SK-N-SH (cell line): ENCODE results near the gene NEIL3. TPM values are rescaled to one million over a fixed set of nuclear protein-coding genes. Genes with fewer than 3 reads are reported as not detected.

ENCODE experiments used
- CTCF ChIA-PET: fragments of 300-600, 350-600 bp; formaldehyde crosslinking; extraction: SDS; loops from one replicate; lab custom pipeline; 2021; lab: Yijun Ruan, JAX
- POLR2A ChIA-PET: fragments of 350-600 bp; sonication (Branson Sonifier 250); formaldehyde crosslinking; extraction: SDS; loops from one replicate; lab custom pipeline; 2020; ENCODE audit warnings: antibody characterized with exemption, inconsistent platforms; lab: Yijun Ruan, JAX
- DNase-seq: peaks from one replicate; pipeline ENCODE4 v3.0.0; 2012
- H2AFZ ChIP-seq: fragments of 200-600 bp; sonication (generic); 2 replicates; pipeline ENCODE4 v1.8.1; 2016; ENCODE audit warnings: antibody characterized with exemption, mild to moderate bottlenecking, low read depth
- H3F3A ChIP-seq: fragments of 200-600 bp; sonication (generic); replicated peaks from 2 replicates; pipeline ENCODE3; 2016; ENCODE audit warnings: antibody characterized with exemption, mild to moderate bottlenecking; ENCODE audit not compliant: insufficient read depth
- H3K27ac ChIP-seq, 2 experiments: fragments of 200-500 bp in 1 of 2; fragments of 200-600 bp in 1 of 2; sonication (Bioruptor generic) in 1 of 2; sonication (generic), shearing (Covaris generic) in 1 of 2; 2 replicates each; pipeline versions ENCODE4 v1.5.1 to v1.6.1; 2014 to 2016; ENCODE audit warnings: low read depth in 2 of 2, inconsistent platforms in 1 of 2, low read length in 1 of 2, mild to moderate bottlenecking in 1 of 2, mixed read lengths in 1 of 2
- H3K27me3 ChIP-seq: fragments of 200-600 bp; sonication (generic), shearing (Covaris generic); 2 replicates; pipeline ENCODE4 v1.6.1; 2016; ENCODE audit warnings: mixed run types; ENCODE audit not compliant: insufficient read depth
- H3K36me3 ChIP-seq, 2 experiments: fragments of 200-500 bp in 1 of 2; fragments of 200-600 bp in 1 of 2; sonication (Bioruptor generic) in 1 of 2; sonication (generic) in 1 of 2; replicated peaks in 1 of 2; 2 replicates each; pipeline versions ENCODE3 to v1.5.1; 2014 to 2016; ENCODE audit warnings: low read length in 1 of 2, mild to moderate bottlenecking in 1 of 2; ENCODE audit not compliant: insufficient read depth in 2 of 2, control insufficient read depth in 1 of 2
- H3K4me1 ChIP-seq, 2 experiments: fragments of 200-500 bp in 1 of 2; fragments of 200-600 bp in 1 of 2; sonication (Bioruptor generic) in 1 of 2; sonication (generic), shearing (Covaris generic) in 1 of 2; 2 replicates each; pipeline versions ENCODE4 v1.5.1 to v1.6.1; 2014 to 2016; ENCODE audit warnings: low read depth in 1 of 2, low read length in 1 of 2, mixed run types in 1 of 2; ENCODE audit not compliant: insufficient read depth in 2 of 2, control insufficient read depth in 1 of 2
- H3K4me2 ChIP-seq: fragments of 200-600 bp; sonication (generic), shearing (Covaris generic); 2 replicates; pipeline ENCODE4 v1.6.1; 2017; ENCODE audit warnings: mixed run types
- H3K4me3 ChIP-seq, 2 experiments: fragments of 200-500 bp in 1 of 2; fragments of 200-600 bp in 1 of 2; sonication (Bioruptor generic) in 1 of 2; sonication (generic), shearing (Covaris generic) in 1 of 2; 2 replicates each; pipeline versions ENCODE4 v1.5.1 to v1.8.1; 2014 to 2016; ENCODE audit warnings: low read depth in 2 of 2, inconsistent platforms in 1 of 2, low read length in 1 of 2, mild to moderate bottlenecking in 1 of 2, mixed read lengths in 1 of 2, moderate library complexity in 1 of 2
- H3K79me2 ChIP-seq: fragments of 200-600 bp; sonication (generic); 2 replicates; pipeline ENCODE4 v1.8.1; 2017; ENCODE audit warnings: mild to moderate bottlenecking; ENCODE audit not compliant: insufficient read depth
- H3K9ac ChIP-seq: fragments of 200-600 bp; sonication (generic); 2 replicates; pipeline ENCODE4 v1.6.1; 2017; ENCODE audit warnings: mixed run types
- H3K9me2 ChIP-seq: fragments of 200-600 bp; sonication (generic); 2 replicates; pipeline ENCODE4 v1.6.1; 2017; ENCODE audit warnings: mixed run types
- H3K9me3 ChIP-seq: fragments of 200-600 bp; sonication (generic); 2 replicates; pipeline ENCODE4 v1.6.1; 2017; ENCODE audit warnings: mixed run types, mild to moderate bottlenecking, moderate library complexity
- H4K20me1 ChIP-seq: fragments of 200-600 bp; sonication (generic); 2 replicates; pipeline ENCODE4 v1.6.1; 2017; ENCODE audit warnings: mild to moderate bottlenecking, mixed run types; ENCODE audit not compliant: insufficient read depth
- CHD2 ChIP-seq: fragments of 150-350 bp; IDR thresholded peaks from 2 replicates; pipeline ENCODE4 v1.6.1; 2018; ENCODE audit warnings: low read length; ENCODE audit not compliant: partially characterized antibody
- EP300 ChIP-seq, 2 experiments: IDR thresholded peaks; 2 replicates each; pipeline versions ENCODE4 v1.4.0 to v1.6.1; 2012; ENCODE audit warnings: borderline replicate concordance in 1 of 2, low read depth in 1 of 2, low read length in 1 of 2
- FOXJ3 ChIP-seq: sonication (generic); formaldehyde crosslinking; IDR thresholded peaks from 2 replicates; pipeline ENCODE4 v1.5.1; 2020; ENCODE audit warnings: mild to moderate bottlenecking, missing genetic modification reagents
- JUND ChIP-seq: IDR thresholded peaks from 2 replicates; pipeline ENCODE4 v1.4.0; 2012
- MAX ChIP-seq: IDR thresholded peaks from 2 replicates; pipeline ENCODE4 v1.4.0; 2012; ENCODE audit warnings: low read depth
- MXI1 ChIP-seq: IDR thresholded peaks from 2 replicates; pipeline ENCODE4 v1.6.1; 2012; ENCODE audit warnings: mild to moderate bottlenecking, low read depth, low read length, improper control_type of control experiment
- NFIC ChIP-seq: IDR thresholded peaks from 2 replicates; pipeline ENCODE4 v1.4.0; 2012; ENCODE audit warnings: borderline replicate concordance
- NRF1 ChIP-seq: IDR thresholded peaks from 2 replicates; pipeline ENCODE4 v1.6.1; 2012; ENCODE audit warnings: low read depth, mild to moderate bottlenecking, low read length
- RAD21 ChIP-seq: IDR thresholded peaks from 2 replicates; pipeline ENCODE4 v1.6.1; 2012; ENCODE audit warnings: mild to moderate bottlenecking, low read length
- RCOR1 ChIP-seq: fragments of 150-350 bp; IDR thresholded peaks from 2 replicates; pipeline ENCODE4 v1.6.1; 2017; ENCODE audit warnings: antibody characterized with exemption, low read length
- RFX5 ChIP-seq: IDR thresholded peaks from 2 replicates; pipeline ENCODE4 v1.6.1; 2012; ENCODE audit warnings: mild to moderate bottlenecking, improper control_type of control experiment, low read length
- SIN3A ChIP-seq: IDR thresholded peaks from 2 replicates; pipeline ENCODE4 v1.6.1; 2012; ENCODE audit warnings: low read depth, mild to moderate bottlenecking, low read length, moderate library complexity, borderline replicate concordance
- TAF1 ChIP-seq: IDR thresholded peaks from 2 replicates; pipeline ENCODE4 v1.6.1; 2012; ENCODE audit warnings: low read depth, mild to moderate bottlenecking, low read length, moderate library complexity, borderline replicate concordance
- YY1 ChIP-seq: IDR thresholded peaks from 2 replicates; pipeline ENCODE4 v1.4.0; 2012; ENCODE audit warnings: low read depth, mild to moderate bottlenecking
- WGBS: methylation state at CpG from one replicate; pipeline ENCODE4 v1.1.6; 2017; ENCODE audit warnings: low lambda C conversion rate; 5-methylcytosine and 5-hydroxymethylcytosine counted together
- polyA plus RNA-seq, 3 experiments: library from polyadenylated mRNA; depleted of rRNA; stranded (reverse); fragments of >200 nt; gene quantifications; 2 replicates each; pipeline ENCODE4 v1.2.3, GENCODE V29; 2012
- TF ChIP-seq, protein P1 (sequence below): IDR thresholded peaks from 2 replicates; pipeline ENCODE4 v1.6.1; 2012; ENCODE audit warnings: mild to moderate bottlenecking, low read depth, low read length, moderate library complexity
- TF ChIP-seq, protein P2 (sequence below): IDR thresholded peaks from 2 replicates; pipeline ENCODE4 v1.4.0; 2012; ENCODE audit warnings: low read depth, borderline replicate concordance
- TF ChIP-seq, protein P3 (sequence below): fragments of 200-600 bp; sonication (generic); IDR thresholded peaks from 2 replicates; pipeline ENCODE4 v1.6.1; 2017; ENCODE audit warnings: antibody characterized with exemption, mild to moderate bottlenecking, moderate library complexity
- TF ChIP-seq, protein P4 (sequence below): fragments of 150-350 bp; IDR thresholded peaks from 2 replicates; pipeline ENCODE4 v1.6.1; 2017; ENCODE audit warnings: antibody characterized with exemption, low read length, low read depth, borderline replicate concordance

NEIL3 gene
- polyA plus RNA-seq, 1 of the 3 experiments (the other 2 are of a cell fraction): 3.6 TPM

- H2AFZ ChIP-seq: no peak overlapping the region
Observed at GRCh38 chr4:177271091-177271490, 38.6 kb upstream of the NEIL3 start.

GRCh38 chr4:177271915-177272766, 37.5 kb upstream of the NEIL3 start:
- Histone ChIP-seq H3K4me3 (no peak overlapping the region), H3K9me2 (no peaks in the 10 kb centered on the region), H2AFZ (no peak overlapping the region), H3F3A (no peaks in the 10 kb centered on the region), H3K9me3 (no peaks in the 10 kb centered on the region; the same call in 1 of the 2 replicates), H3K36me3 (no peaks in the 10 kb centered on the region), H3K4me2 (no peak overlapping the region), H3K79me2 (no peaks in the 10 kb centered on the region), H3K27ac (no peak overlapping the region), H3K4me1 (no peaks in the 10 kb centered on the region), H3K9ac (no peak overlapping the region), H3K27me3 (no peaks in the 10 kb centered on the region), H4K20me1 (no peaks in the 10 kb centered on the region)
- CTCF ChIA-PET: no interaction called here
- DNase-seq: no peak
- WGBS: 77% methylated on average over 10 of the region's 10 CpGs
- POLR2A ChIA-PET: no interaction called here
- no peak for TF ChIP-seq RCOR1
- no peak for TF ChIP-seq NRF1
- no peak for TF ChIP-seq CHD2
- TF ChIP-seq, protein P1, sequence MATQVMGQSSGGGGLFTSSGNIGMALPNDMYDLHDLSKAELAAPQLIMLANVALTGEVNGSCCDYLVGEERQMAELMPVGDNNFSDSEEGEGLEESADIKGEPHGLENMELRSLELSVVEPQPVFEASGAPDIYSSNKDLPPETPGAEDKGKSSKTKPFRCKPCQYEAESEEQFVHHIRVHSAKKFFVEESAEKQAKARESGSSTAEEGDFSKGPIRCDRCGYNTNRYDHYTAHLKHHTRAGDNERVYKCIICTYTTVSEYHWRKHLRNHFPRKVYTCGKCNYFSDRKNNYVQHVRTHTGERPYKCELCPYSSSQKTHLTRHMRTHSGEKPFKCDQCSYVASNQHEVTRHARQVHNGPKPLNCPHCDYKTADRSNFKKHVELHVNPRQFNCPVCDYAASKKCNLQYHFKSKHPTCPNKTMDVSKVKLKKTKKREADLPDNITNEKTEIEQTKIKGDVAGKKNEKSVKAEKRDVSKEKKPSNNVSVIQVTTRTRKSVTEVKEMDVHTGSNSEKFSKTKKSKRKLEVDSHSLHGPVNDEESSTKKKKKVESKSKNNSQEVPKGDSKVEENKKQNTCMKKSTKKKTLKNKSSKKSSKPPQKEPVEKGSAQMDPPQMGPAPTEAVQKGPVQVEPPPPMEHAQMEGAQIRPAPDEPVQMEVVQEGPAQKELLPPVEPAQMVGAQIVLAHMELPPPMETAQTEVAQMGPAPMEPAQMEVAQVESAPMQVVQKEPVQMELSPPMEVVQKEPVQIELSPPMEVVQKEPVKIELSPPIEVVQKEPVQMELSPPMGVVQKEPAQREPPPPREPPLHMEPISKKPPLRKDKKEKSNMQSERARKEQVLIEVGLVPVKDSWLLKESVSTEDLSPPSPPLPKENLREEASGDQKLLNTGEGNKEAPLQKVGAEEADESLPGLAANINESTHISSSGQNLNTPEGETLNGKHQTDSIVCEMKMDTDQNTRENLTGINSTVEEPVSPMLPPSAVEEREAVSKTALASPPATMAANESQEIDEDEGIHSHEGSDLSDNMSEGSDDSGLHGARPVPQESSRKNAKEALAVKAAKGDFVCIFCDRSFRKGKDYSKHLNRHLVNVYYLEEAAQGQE: no peak
- no peak for TF ChIP-seq TAF1
- TF ChIP-seq, protein P2, sequence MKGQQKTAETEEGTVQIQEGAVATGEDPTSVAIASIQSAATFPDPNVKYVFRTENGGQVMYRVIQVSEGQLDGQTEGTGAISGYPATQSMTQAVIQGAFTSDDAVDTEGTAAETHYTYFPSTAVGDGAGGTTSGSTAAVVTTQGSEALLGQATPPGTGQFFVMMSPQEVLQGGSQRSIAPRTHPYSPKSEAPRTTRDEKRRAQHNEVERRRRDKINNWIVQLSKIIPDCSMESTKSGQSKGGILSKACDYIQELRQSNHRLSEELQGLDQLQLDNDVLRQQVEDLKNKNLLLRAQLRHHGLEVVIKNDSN: no peak
- TF ChIP-seq SIN3A: no peak
- no peak for TF ChIP-seq MAX
- TF ChIP-seq EP300 (IDR thresholded peaks at IDR 0.05; ENCODE audit: borderline replicate concordance in 1 of 2, low read depth in 1 of 2, low read length in 1 of 2): no peak
- TF ChIP-seq FOXJ3 (CRISPR knock-in tag): no peak
- TF ChIP-seq JUND: no peak
- TF ChIP-seq, protein P3, sequence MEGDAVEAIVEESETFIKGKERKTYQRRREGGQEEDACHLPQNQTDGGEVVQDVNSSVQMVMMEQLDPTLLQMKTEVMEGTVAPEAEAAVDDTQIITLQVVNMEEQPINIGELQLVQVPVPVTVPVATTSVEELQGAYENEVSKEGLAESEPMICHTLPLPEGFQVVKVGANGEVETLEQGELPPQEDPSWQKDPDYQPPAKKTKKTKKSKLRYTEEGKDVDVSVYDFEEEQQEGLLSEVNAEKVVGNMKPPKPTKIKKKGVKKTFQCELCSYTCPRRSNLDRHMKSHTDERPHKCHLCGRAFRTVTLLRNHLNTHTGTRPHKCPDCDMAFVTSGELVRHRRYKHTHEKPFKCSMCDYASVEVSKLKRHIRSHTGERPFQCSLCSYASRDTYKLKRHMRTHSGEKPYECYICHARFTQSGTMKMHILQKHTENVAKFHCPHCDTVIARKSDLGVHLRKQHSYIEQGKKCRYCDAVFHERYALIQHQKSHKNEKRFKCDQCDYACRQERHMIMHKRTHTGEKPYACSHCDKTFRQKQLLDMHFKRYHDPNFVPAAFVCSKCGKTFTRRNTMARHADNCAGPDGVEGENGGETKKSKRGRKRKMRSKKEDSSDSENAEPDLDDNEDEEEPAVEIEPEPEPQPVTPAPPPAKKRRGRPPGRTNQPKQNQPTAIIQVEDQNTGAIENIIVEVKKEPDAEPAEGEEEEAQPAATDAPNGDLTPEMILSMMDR: no peak
- no peak for TF ChIP-seq RAD21
- no peak for TF ChIP-seq MXI1
- TF ChIP-seq YY1: no peak
- TF ChIP-seq RFX5: no peak
- TF ChIP-seq, protein P4, sequence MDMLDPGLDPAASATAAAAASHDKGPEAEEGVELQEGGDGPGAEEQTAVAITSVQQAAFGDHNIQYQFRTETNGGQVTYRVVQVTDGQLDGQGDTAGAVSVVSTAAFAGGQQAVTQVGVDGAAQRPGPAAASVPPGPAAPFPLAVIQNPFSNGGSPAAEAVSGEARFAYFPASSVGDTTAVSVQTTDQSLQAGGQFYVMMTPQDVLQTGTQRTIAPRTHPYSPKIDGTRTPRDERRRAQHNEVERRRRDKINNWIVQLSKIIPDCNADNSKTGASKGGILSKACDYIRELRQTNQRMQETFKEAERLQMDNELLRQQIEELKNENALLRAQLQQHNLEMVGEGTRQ: no peak

More at GRCh38 chr4:177271091-177271490, 38.6 kb upstream of the NEIL3 start:
- POLR2A ChIA-PET: no interaction called here
- Histone ChIP-seq H3K4me2 (no peak overlapping the region), H3K9me2 (no peaks in the 10 kb centered on the region)
- DNase-seq: no peak
- TF ChIP-seq NFIC: no peak
- TF ChIP-seq, all 33 proteins: peak for 0
- Histone ChIP-seq H3K4me1 (no peaks in the 10 kb centered on the region), H3K9me3 (no peaks in the 10 kb centered on the region; the same call in 1 of the 2 replicates), H3K4me3 (no peak overlapping the region), H4K20me1 (no peaks in the 10 kb centered on the region), H3K79me2 (no peaks in the 10 kb centered on the region), H3F3A (no peaks in the 10 kb centered on the region), H3K27me3 (no peaks in the 10 kb centered on the region), H3K36me3 (no peaks in the 10 kb centered on the region), H3K9ac (no peak overlapping the region), H3K27ac (no peak overlapping the region)
- CTCF ChIA-PET: interaction anchor here (0.9 kb wide), 1 partner anchor 21 kb away, joined by 3 read pairs; no protein-coding TSS in a partner anchor
- 86% methylated on average over 1 of the region's 1 CpG for WGBS
